Motor neuron (in vitro differentiated cells): Measurements from ENCODE around the gene FBH1. TPM values are rescaled to one million over a fixed set of nuclear protein-coding genes. Genes with fewer than 3 reads are reported as not detected.
A peak's percentile ranks its signal among the peaks of the same experiment; 100 is the strongest.
"Not testable (repeated sequence)": the region's sequence is repeated elsewhere in the genome, so short reads cannot be mapped to it uniquely, and the experiment has no call there.

ENCODE experiments used
- ATAC-seq, 8 experiments: fragments of 200-7000 bp; cut with Tn5 transposase; replicated peaks in 6 of 8; 2 replicates each; pipeline ENCODE4 v1.8.0; 2021; ENCODE audit warnings: mild to moderate bottlenecking in 8 of 8, moderate library complexity in 8 of 8
- H3K27ac ChIP-seq, 2 donors: fragments of 250-450 bp; sonication (Bioruptor Pico); 2 replicates each; pipeline ENCODE4 v1.9.0; 2021; ENCODE audit warnings: antibody characterized with exemption in 2 of 2, mild to moderate bottlenecking in 2 of 2, moderate library complexity in 1 of 2
- H3K4me1 ChIP-seq, 2 donors: fragments of 250-450 bp; sonication (Bioruptor Pico); replicated peaks in 1 of 2; 2 replicates each; pipeline ENCODE4 v1.6.1; 2021; ENCODE audit warnings: antibody characterized with exemption in 2 of 2, mild to moderate bottlenecking in 2 of 2, moderate library complexity in 1 of 2
- H3K4me3 ChIP-seq, 5 donors: fragments of 250-450 bp; sonication (Bioruptor Pico); 2 replicates each; pipeline ENCODE4 v1.9.0; 2021; ENCODE audit warnings: antibody characterized with exemption in 5 of 5, mild to moderate bottlenecking in 5 of 5, moderate library complexity in 4 of 5
- WGBS, 10 experiments: fragments of 450-650 bp; shearing (Covaris generic); methylation state at CpG; one replicate each; pipeline ENCODE4 v1.0.0; 2022; 5-methylcytosine and 5-hydroxymethylcytosine counted together
- in situ Hi-C, 9 experiments: fragments of 400-800 bp; cut with MboI; loops; one replicate each; pipeline ENCODE4 v1.15.0; 2021; ENCODE audit warnings: low sequenced_read_pairs in 9 of 9, low pct_unique_long_range_greater_than_20kb in 2 of 9; ENCODE audit not compliant: unreplicated experiment in 9 of 9
- total RNA-seq, 8 experiments: library from RNA; unstranded; fragments of 300-600 nt; gene quantifications; 2 replicates each; pipeline versions ENCODE4 v1.2.3 to v1.2.4, GENCODE V29; 2022

FBH1 gene
- total RNA-seq, 8 experiments from 2014 or later, result 20.3 to 118 (median 42.3) TPM

- WGBS, 10 experiments, result 70 to 98% (median 86%) methylated on average over 1 to 6 of the region's 10 CpGs; no CpG with 5 or more reads in 3 of the 10 experiments
- in situ Hi-C loops, ATAC-seq, H3K4me3 ChIP-seq, H3K27ac ChIP-seq, H3K4me1 ChIP-seq: not testable (repeated sequence)
Observed at GRCh38 chr10:5962358-5962940, 72.4 kb downstream of the FBH1 start.

- WGBS, 10 experiments, result 50 to 100% (median 83%) methylated on average over 1 to 5 of the region's 7 CpGs; no CpG with 5 or more reads in 5 of the 10 experiments
- in situ Hi-C loops, result no loop called here
- Histone ChIP-seq H3K4me1 (no peaks in the 10 kb centered on the region), H3K4me3 (no peak overlapping the region), H3K27ac (no peak overlapping the region)
- ATAC-seq, result no peak
Observed at GRCh38 chr10:5963071-5963470, 73.0 kb downstream of the FBH1 start.

- WGBS, 10 experiments, result 20 to 94% (median 80%) methylated on average over 1 to 9 of the region's 10 CpGs; no CpG with 5 or more reads in 1 of the 10 experiments
- no peak for ATAC-seq
- in situ Hi-C loops, result no loop called here
- no peaks in the 10 kb centered on the region for H3K4me1 ChIP-seq
- no peak overlapping the region for H3K4me3 ChIP-seq
- H3K27ac ChIP-seq, result no peak overlapping the region
Observed at GRCh38 chr10:5963591-5963990, 73.5 kb downstream of the FBH1 start.

- in situ Hi-C loops, result no loop called here
- Histone ChIP-seq H3K4me1 (no peaks in the 10 kb centered on the region), H3K27ac (no peak overlapping the region), H3K4me3 (no peak overlapping the region)
- 60 to 80% (median 73%) methylated on average over 1 to 10 of the region's 13 CpGs; no CpG with 5 or more reads in 4 of the 10 experiments for WGBS, 10 experiments
- no peak for ATAC-seq
Observed at GRCh38 chr10:5964736-5965135, 74.7 kb downstream of the FBH1 start.

GRCh38 chr10:5965266-5965665 is 75.2 kb downstream of the FBH1 start:
- Histone ChIP-seq H3K27ac (no peak overlapping the region), H3K4me3 (no peak overlapping the region), H3K4me1 (no peaks in the 10 kb centered on the region)
- 75 to 100% (median 87%) methylated on average over 2 to 6 of the region's 8 CpGs; no CpG with 5 or more reads in 1 of the 10 experiments for WGBS, 10 experiments
- in situ Hi-C loops, result no loop called here
- no peak for ATAC-seq

GRCh38 chr10:5968037-5968680 is 78.1 kb downstream of the FBH1 start:
- H3K4me3 ChIP-seq, result no peak overlapping the region
- ATAC-seq, result peak in 5 of 8 experiments; percentile 23 to 70 (median 44)
- no peaks in the 10 kb centered on the region for H3K4me1 ChIP-seq
- in situ Hi-C loops, result no loop called here
- H3K27ac ChIP-seq, result no peak overlapping the region
- WGBS, 10 experiments, result 75 to 100% (median 83%) methylated on average over 1 to 3 of the region's 5 CpGs; no CpG with 5 or more reads in 3 of the 10 experiments

GRCh38 chr10:5968681-5969453 is 78.8 kb downstream of the FBH1 start:
- WGBS, 10 experiments, result 79 to 100% (median 88%) methylated on average over 1 to 6 of the region's 9 CpGs
- H3K27ac ChIP-seq, result no peak overlapping the region
- no peak overlapping the region for H3K4me3 ChIP-seq
- no peaks in the 10 kb centered on the region for H3K4me1 ChIP-seq
- ATAC-seq, result peak in 2 of 8 experiments; percentile 8 to 15
- in situ Hi-C loops, result no loop called here

- no peak for ATAC-seq
- no peak overlapping the region for H3K27ac ChIP-seq
- 25 to 95% (median 83%) methylated on average over 1 to 2 of the region's 2 CpGs; no CpG with 5 or more reads in 1 of the 10 experiments for WGBS, 10 experiments
- in situ Hi-C loops, result no loop called here
- no peaks in the 10 kb centered on the region for H3K4me1 ChIP-seq
- no peak overlapping the region for H3K4me3 ChIP-seq
Observed at GRCh38 chr10:5970066-5970465, 80.0 kb downstream of the FBH1 start.

GRCh38 chr10:5970527-5970926 is 80.5 kb downstream of the FBH1 start:
- no peak overlapping the region for H3K4me3 ChIP-seq
- in situ Hi-C loops, result no loop called here
- H3K27ac ChIP-seq, result no peak overlapping the region
- 71 to 100% (median 94%) methylated on average over 2 to 3 of the region's 3 CpGs for whole genome bisulfite sequencing, 10 experiments
- ATAC-seq, result no peak
- H3K4me1 ChIP-seq, result no peaks in the 10 kb centered on the region

- in situ Hi-C loops, result no loop called here
- H3K4me1 ChIP-seq, result no peaks in the 10 kb centered on the region
- ATAC-seq, result peak in 2 of 8 experiments; percentile 50 to 72
- H3K27ac ChIP-seq, result no peak overlapping the region
- no peak overlapping the region for H3K4me3 ChIP-seq
- 57 to 100% (median 83%) methylated on average over 1 to 6 of the region's 8 CpGs; no CpG with 5 or more reads in 2 of the 10 experiments for WGBS, 10 experiments
Observed at GRCh38 chr10:5971315-5971832, 81.3 kb downstream of the FBH1 start.

- H3K4me1 ChIP-seq, result no peaks in the 10 kb centered on the region
- WGBS, 10 experiments, result 10 to 81% (median 62%) methylated on average over 2 to 4 of the region's 4 CpGs; no CpG with 5 or more reads in 2 of the 10 experiments
- H3K4me3 ChIP-seq, result no peak overlapping the region
- peak in 1 of 8 experiments; percentile 9 for ATAC-seq
- no peak overlapping the region for H3K27ac ChIP-seq
- in situ Hi-C loops, result no loop called here
Observed at GRCh38 chr10:5971886-5972285, 81.8 kb downstream of the FBH1 start.

- WGBS, 10 experiments, result 48 to 89% (median 76%) methylated on average over 2 to 4 of the region's 4 CpGs
- Histone ChIP-seq H3K4me3 (no peak overlapping the region), H3K27ac (no peak overlapping the region), H3K4me1 (peaks cover under 1% of the 10 kb centered on the region in 2 donors)
- in situ Hi-C loops, result no loop called here
- ATAC-seq, result no peak
Observed at GRCh38 chr10:5973069-5973468, 83.0 kb downstream of the FBH1 start.
